Brain microvascular endothelial cell (primary cell): ENCODE data around the gene ROBO3.

Experiments used
- DNase-seq: peaks from one replicate; pipeline ENCODE4 v3.0.0-alpha.2; 2020
- H3K27ac ChIP-seq: fragments of 250-450 bp; sonication (Bioruptor Pico); 2 replicates; pipeline ENCODE4 v1.5.1; 2020; ENCODE audit warnings: mild to moderate bottlenecking, moderate library complexity
- H3K27me3 ChIP-seq: fragments of 250-450 bp; sonication (Bioruptor Pico); replicated peaks from 2 replicates; pipeline ENCODE4 v1.5.1; 2020; ENCODE audit warnings: mild to moderate bottlenecking
- H3K36me3 ChIP-seq: fragments of 250-450 bp; sonication (Bioruptor Pico); replicated peaks from 2 replicates; pipeline ENCODE4 v1.5.1; 2020; ENCODE audit warnings: mild to moderate bottlenecking
- H3K4me3 ChIP-seq: 2 replicates; pipeline ENCODE4 v1.5.1; 2011; ENCODE audit warnings: low read depth, mild to moderate bottlenecking, control low read depth, low read length, moderate library complexity
- CTCF ChIP-seq: IDR thresholded peaks from 2 replicates; pipeline ENCODE4 v1.5.1; 2011; ENCODE audit warnings: low read depth, mild to moderate bottlenecking, moderate library complexity, low read length, control low read depth, inconsistent platforms; ENCODE audit errors: missing control alignments
- in situ Hi-C: cut with HindIII; loops from 2 replicates; pipeline ENCODE4 v1.10.0; 2017; ENCODE audit warnings: low sequenced_read_pairs, low pct_ligation_motif_present

ROBO3 gene

GRCh38 chr11:124859171-124859570 is 6.1 kb upstream of the ROBO3 start:
- H3K4me3 ChIP-seq, result no peak overlapping the region
- peaks cover 36% of the 10 kb centered on the region for H3K27me3 ChIP-seq
- no peaks in the 10 kb centered on the region for H3K36me3 ChIP-seq
- H3K27ac ChIP-seq, result no peak overlapping the region
- in situ Hi-C loops, result no loop called here
- no peak for TF ChIP-seq CTCF
- no peak for DNase-seq

GRCh38 chr11:124861670-124862069 is 3.6 kb upstream of the ROBO3 start:
- in situ Hi-C loops, result no loop called here
- peaks cover 59% of the 10 kb centered on the region for H3K27me3 ChIP-seq

GRCh38 chr11:124863137-124863825 is 2.0 kb upstream of the ROBO3 start:
- in situ Hi-C loops, result no loop called here
- peak; percentile 16 for DNase-seq
- peak overlapping the region; percentile 9 for H3K4me3 ChIP-seq
- H3K27me3 ChIP-seq, result peaks cover 73% of the 10 kb centered on the region
- TF ChIP-seq CTCF, result no peak
- H3K36me3 ChIP-seq, result no peaks in the 10 kb centered on the region
- H3K27ac ChIP-seq, result no peak overlapping the region

More at GRCh38 chr11:124861670-124862069, 3.6 kb upstream of the ROBO3 start:
- H3K4me3 ChIP-seq, result no peak overlapping the region
- no peak for TF ChIP-seq CTCF
- H3K27ac ChIP-seq, result no peak overlapping the region
- H3K36me3 ChIP-seq, result no peaks in the 10 kb centered on the region
- DNase-seq, result no peak

GRCh38 chr11:124863826-124864165 is 1.4 kb upstream of the ROBO3 start:
- DNase-seq, result no peak
- no peak for TF ChIP-seq CTCF
- Histone ChIP-seq H3K27ac (no peak overlapping the region), H3K4me3 (no peak overlapping the region), H3K36me3 (no peaks in the 10 kb centered on the region), H3K27me3 (peaks cover 78% of the 10 kb centered on the region)
- in situ Hi-C loops, result no loop called here

GRCh38 chr11:124864176-124864891 is 898 bp upstream of the ROBO3 start:
- TF ChIP-seq CTCF, result no peak
- no peak overlapping the region for H3K27ac ChIP-seq
- in situ Hi-C loops, result no loop called here

More at GRCh38 chr11:124864176-124864891, 898 bp upstream of the ROBO3 start:
- Histone ChIP-seq H3K4me3 (no peak overlapping the region), H3K27me3 (peaks cover 83% of the 10 kb centered on the region), H3K36me3 (no peaks in the 10 kb centered on the region)
- no peak for DNase-seq
